Karpas-422 (cell line): ENCODE data around the gene WDR81. TPM values are rescaled to one million over a fixed set of nuclear protein-coding genes. Genes with fewer than 3 reads are reported as not detected.

ENCODE experiments used
- DNase-seq: peaks from one replicate; pipeline ENCODE4 v3.0.0-alpha.2; 2015
- H2AFZ ChIP-seq: fragments of 200-600 bp; sonication (generic); 2 replicates; pipeline ENCODE4 v1.6.1; 2014; ENCODE audit warnings: antibody characterized with exemption, low read length, mixed read lengths
- H3K27ac ChIP-seq: fragments of 200-600 bp; sonication (generic); 2 replicates; pipeline ENCODE4 v1.5.1; 2014; ENCODE audit warnings: mild to moderate bottlenecking, low read length, moderate library complexity
- H3K27me3 ChIP-seq: fragments of 200-600 bp; sonication (generic); 2 replicates; pipeline ENCODE4 v1.6.1; 2014; ENCODE audit warnings: low read length, mixed read lengths
- H3K36me3 ChIP-seq: fragments of 200-600 bp; sonication (generic); 2 replicates; pipeline ENCODE4 v1.6.1; 2014; ENCODE audit warnings: low read length, mixed read lengths; ENCODE audit not compliant: insufficient read depth
- H3K4me1 ChIP-seq: fragments of 200-600 bp; sonication (generic); 2 replicates; pipeline ENCODE4 v1.6.1; 2014; ENCODE audit warnings: mild to moderate bottlenecking, low read length, mixed read lengths
- H3K4me2 ChIP-seq: fragments of 200-600 bp; sonication (generic); 2 replicates; pipeline ENCODE4 v1.6.1; 2014; ENCODE audit warnings: low read length, low read depth, mild to moderate bottlenecking; ENCODE audit not compliant: poor library complexity, severe bottlenecking
- H3K4me3 ChIP-seq: fragments of 200-600 bp; sonication (generic); 2 replicates; pipeline ENCODE4 v1.5.1; 2014; ENCODE audit warnings: mild to moderate bottlenecking, antibody characterized with exemption, low read length, mixed read lengths
- H3K79me2 ChIP-seq: fragments of 200-600 bp; sonication (generic); 2 replicates; pipeline ENCODE4 v1.6.1; 2014; ENCODE audit warnings: mild to moderate bottlenecking, low read length, mixed read lengths
- H3K9ac ChIP-seq: fragments of 200-600 bp; sonication (generic); 2 replicates; pipeline ENCODE4 v1.6.0; 2014; ENCODE audit warnings: low read length
- H3K9me2 ChIP-seq: fragments of 200-600 bp; sonication (generic), shearing (Covaris generic); replicated peaks from 2 replicates; pipeline ENCODE4 v1.6.0; 2014; ENCODE audit warnings: mild to moderate bottlenecking, low read length, moderate library complexity; ENCODE audit not compliant: insufficient read depth
- H3K9me3 ChIP-seq: fragments of 300-700, 200-600 bp; sonication (generic); 2 replicates; pipeline ENCODE4 v1.6.1; 2014; ENCODE audit warnings: low read length, mixed read lengths
- H4K20me1 ChIP-seq: fragments of 200-600 bp; sonication (generic); 2 replicates; pipeline ENCODE4 v1.6.1; 2014; ENCODE audit warnings: mild to moderate bottlenecking, antibody characterized with exemption, low read length, low read depth; ENCODE audit not compliant: insufficient read depth
- total RNA-seq: library from RNA; depleted of rRNA; stranded (reverse); fragments of >200 nt; shearing (Covaris generic); gene quantifications from 2 replicates; pipeline ENCODE4 v1.2.3, GENCODE V29; 2014; ENCODE audit warnings: low replicate concordance

The WDR81 gene
- total RNA-seq, 1 experiment from 2014 or later: 11.7 TPM

GRCh38 chr17:1724869-1725641, 551 bp downstream of the WDR81 start:
- H3K4me1 ChIP-seq: peaks cover 47% of the 10 kb centered on the region
- peak overlapping the region; percentile 94 for H2AFZ ChIP-seq
- H3K9me2 ChIP-seq: no peaks in the 10 kb centered on the region
- H3K9ac ChIP-seq: peak overlapping the region; percentile 94
- no peaks in the 10 kb centered on the region for H3K27me3 ChIP-seq
- H3K79me2 ChIP-seq: peaks cover 12% of the 10 kb centered on the region
- H4K20me1 ChIP-seq: no peaks in the 10 kb centered on the region
- H3K4me3 ChIP-seq: peak overlapping the region; percentile 95
- H3K36me3 ChIP-seq: no peaks in the 10 kb centered on the region
- peak overlapping the region; percentile 98 for H3K4me2 ChIP-seq
- peak overlapping the region; percentile 49 for H3K27ac ChIP-seq
- DNase-seq: peak; percentile 59
- H3K9me3 ChIP-seq: no peaks in the 10 kb centered on the region

GRCh38 chr17:1725642-1726511, 1.4 kb downstream of the WDR81 start:
- no peak overlapping the region for H3K27ac ChIP-seq
- peaks cover 12% of the 10 kb centered on the region for H3K79me2 ChIP-seq
- no peaks in the 10 kb centered on the region for H3K9me2 ChIP-seq
- H4K20me1 ChIP-seq: no peaks in the 10 kb centered on the region
- H3K27me3 ChIP-seq: no peaks in the 10 kb centered on the region
- peaks cover 43% of the 10 kb centered on the region for H3K4me1 ChIP-seq
- DNase-seq: no peak
- no peak overlapping the region for H2AFZ ChIP-seq
- H3K9me3 ChIP-seq: no peaks in the 10 kb centered on the region
- H3K4me3 ChIP-seq: peak overlapping the region; percentile 95
- peak overlapping the region; percentile 94 for H3K9ac ChIP-seq
- no peaks in the 10 kb centered on the region for H3K36me3 ChIP-seq
- H3K4me2 ChIP-seq: peak overlapping the region; percentile 98

- no peak overlapping the region for H2AFZ ChIP-seq
- peaks cover 34% of the 10 kb centered on the region for H3K4me1 ChIP-seq
These were observed 2.2 kb downstream of the WDR81 start for GRCh38 chr17:1726626-1727257.

GRCh38 chr17:1727258-1727789, 2.8 kb downstream of the WDR81 start:
- peaks cover 32% of the 10 kb centered on the region for H3K4me1 ChIP-seq
- no peak overlapping the region for H3K9ac ChIP-seq
- no peaks in the 10 kb centered on the region for H4K20me1 ChIP-seq

More at GRCh38 chr17:1726626-1727257, 2.2 kb downstream of the WDR81 start:
- no peak overlapping the region for H3K9ac ChIP-seq
- H3K9me2 ChIP-seq: no peaks in the 10 kb centered on the region
- H3K79me2 ChIP-seq: peaks cover 12% of the 10 kb centered on the region
- no peaks in the 10 kb centered on the region for H4K20me1 ChIP-seq
- H3K9me3 ChIP-seq: no peaks in the 10 kb centered on the region
- no peaks in the 10 kb centered on the region for H3K36me3 ChIP-seq
- H3K4me3 ChIP-seq: no peak overlapping the region
- H3K27ac ChIP-seq: no peak overlapping the region
- no peaks in the 10 kb centered on the region for H3K27me3 ChIP-seq
- H3K4me2 ChIP-seq: no peak overlapping the region
- no peak for DNase-seq

GRCh38 chr17:1727876-1728630, 3.5 kb downstream of the WDR81 start:
- Histone ChIP-seq H3K4me1 (peaks cover 32% of the 10 kb centered on the region), H3K9ac (no peak overlapping the region)

More at GRCh38 chr17:1727258-1727789, 2.8 kb downstream of the WDR81 start:
- no peak overlapping the region for H3K4me3 ChIP-seq
- H3K9me2 ChIP-seq: no peaks in the 10 kb centered on the region
- peaks cover 12% of the 10 kb centered on the region for H3K79me2 ChIP-seq
- H3K4me2 ChIP-seq: no peak overlapping the region
- H3K27me3 ChIP-seq: no peaks in the 10 kb centered on the region
- H3K9me3 ChIP-seq: no peaks in the 10 kb centered on the region
- no peak for DNase-seq
- H3K36me3 ChIP-seq: no peaks in the 10 kb centered on the region
- H3K27ac ChIP-seq: no peak overlapping the region
- no peak overlapping the region for H2AFZ ChIP-seq

GRCh38 chr17:1729966-1730325, 5.4 kb downstream of the WDR81 start:
- peaks cover 10% of the 10 kb centered on the region for H3K79me2 ChIP-seq
- no peaks in the 10 kb centered on the region for H3K9me3 ChIP-seq
- H3K36me3 ChIP-seq: no peaks in the 10 kb centered on the region; the same call in 1 of the 2 replicates
- DNase-seq: no peak
- no peak overlapping the region for H3K27ac ChIP-seq
- H3K27me3 ChIP-seq: no peaks in the 10 kb centered on the region
- no peaks in the 10 kb centered on the region for H4K20me1 ChIP-seq
- H3K9me2 ChIP-seq: no peaks in the 10 kb centered on the region
- no peak overlapping the region for H2AFZ ChIP-seq
- H3K4me3 ChIP-seq: no peak overlapping the region
- no peak overlapping the region for H3K9ac ChIP-seq
- no peak overlapping the region for H3K4me2 ChIP-seq
- peaks cover 39% of the 10 kb centered on the region for H3K4me1 ChIP-seq

More at GRCh38 chr17:1727876-1728630, 3.5 kb downstream of the WDR81 start:
- Histone ChIP-seq H2AFZ (no peak overlapping the region), H3K27ac (no peak overlapping the region), H3K4me2 (no peak overlapping the region), H3K27me3 (no peaks in the 10 kb centered on the region), H3K4me3 (no peak overlapping the region), H3K9me2 (no peaks in the 10 kb centered on the region), H3K36me3 (no peaks in the 10 kb centered on the region), H3K79me2 (peaks cover 12% of the 10 kb centered on the region), H4K20me1 (no peaks in the 10 kb centered on the region), H3K9me3 (no peaks in the 10 kb centered on the region)
- peak; percentile 37 for DNase-seq

- H3K9me2 ChIP-seq: no peaks in the 10 kb centered on the region
- H2AFZ ChIP-seq: no peak overlapping the region
- no peaks in the 10 kb centered on the region for H4K20me1 ChIP-seq
- H3K9ac ChIP-seq: no peak overlapping the region
- no peak overlapping the region for H3K27ac ChIP-seq
- peak; percentile 33 for DNase-seq
- H3K9me3 ChIP-seq: no peaks in the 10 kb centered on the region
- H3K79me2 ChIP-seq: peaks cover 4% of the 10 kb centered on the region
- H3K4me2 ChIP-seq: no peak overlapping the region
- H3K4me3 ChIP-seq: no peak overlapping the region
- H3K36me3 ChIP-seq: no peaks in the 10 kb centered on the region; the same call in 1 of the 2 replicates
- H3K27me3 ChIP-seq: no peaks in the 10 kb centered on the region
- peaks cover 39% of the 10 kb centered on the region for H3K4me1 ChIP-seq
These were observed 6.1 kb downstream of the WDR81 start for GRCh38 chr17:1730326-1731193.
